A549 (cell line): Measurements from ENCODE around the gene AFF3. TPM values are rescaled to one million over a fixed set of nuclear protein-coding genes. Genes with fewer than 3 reads are reported as not detected.

Source experiments
- ATAC-seq, 2 experiments: fragments of 200-7000 bp in 1 of 2; fragments of >200 bp in 1 of 2; cut with Nextera tagmentation in 1 of 2; cut with Tn5 transposase in 1 of 2; 3 replicates each; pipeline versions ENCODE4 v1.8.0 to v1.9.1; 2018 to 2020; ENCODE audit warnings: mild to moderate bottlenecking in 1 of 2, moderate library complexity in 1 of 2
- CTCF ChIA-PET: fragments of 300-600 bp; sonication (Branson Sonifier 250); formaldehyde crosslinking; extraction: SDS; loops from one replicate; lab custom pipeline; 2021; ENCODE audit warnings: antibody characterized with exemption, inconsistent platforms; lab: Yijun Ruan, JAX
- POLR2A ChIA-PET: fragments of 350-600 bp; formaldehyde crosslinking; extraction: SDS; loops from one replicate; lab custom pipeline; 2021; ENCODE audit warnings: antibody characterized with exemption, inconsistent platforms; lab: Yijun Ruan, JAX
- DNase-seq, 2 experiments: peaks; one replicate each; pipeline versions ENCODE4 v3.0.0 to v3.0.0-alpha.2; 2011 to 2016; ENCODE audit warnings: low read depth in 1 of 2, low spot score in 1 of 2
- FAIRE-seq: peaks from 2 replicates; lab custom pipeline; 2011; peaks lifted over from hg19 to GRCh38; lab: Jason Lieb, UNC
- H3K27ac ChIP-seq, 2 experiments: fragments of >200 bp; sonication (Bioruptor Twin); formaldehyde crosslinking; 3 replicates each; pipeline ENCODE4 v1.5.1; 2016 to 2017
- H3K4me1 ChIP-seq: fragments of >200 bp; sonication (Bioruptor Twin); formaldehyde crosslinking; 3 replicates; pipeline ENCODE4 v1.6.1; 2016
- H3K4me2 ChIP-seq: fragments of >200 bp; sonication (Bioruptor Twin); formaldehyde crosslinking; 3 replicates; pipeline ENCODE4 v1.6.1; 2016
- H3K4me3 ChIP-seq: fragments of >200 bp; sonication (Bioruptor Twin); formaldehyde crosslinking; 3 replicates; pipeline ENCODE4 v1.5.1; 2016
- H3K9me3 ChIP-seq: fragments of >200 bp; sonication (Bioruptor Twin); formaldehyde crosslinking; 3 replicates; pipeline ENCODE4 v1.6.1; 2016
- BHLHE40 ChIP-seq: IDR thresholded peaks from 2 replicates; pipeline ENCODE4 v1.6.1; 2012; ENCODE audit warnings: low read depth, low read length, inconsistent platforms
- CHD2 ChIP-seq: fragments of 150-350 bp; IDR thresholded peaks from 2 replicates; pipeline ENCODE4 v1.6.1; 2014; ENCODE audit warnings: low read length; ENCODE audit not compliant: partially characterized antibody
- EHMT2 ChIP-seq: fragments of 200-600 bp; sonication (generic); IDR thresholded peaks from 2 replicates; pipeline ENCODE4 v1.6.1; 2016; ENCODE audit warnings: antibody characterized with exemption, low read depth, mild to moderate bottlenecking, moderate library complexity
- EP300 ChIP-seq, 2 experiments: fragments of >200 bp; sonication (Bioruptor Twin); formaldehyde crosslinking; IDR thresholded peaks; 2 replicates in 1 of 2; 3 replicates in 1 of 2; pipeline ENCODE4 v1.6.1; 2016 to 2017
- FOSB ChIP-seq: fragments of 250-450 bp; sonication (Bioruptor Pico); IDR thresholded peaks from 2 replicates; pipeline ENCODE4 v1.5.0; 2020; ENCODE audit warnings: mild to moderate bottlenecking, moderate library complexity
- FOXS1 ChIP-seq: fragments of 250-450 bp; sonication (Bioruptor Pico); IDR thresholded peaks from 2 replicates; pipeline ENCODE4 v1.5.0; 2020; ENCODE audit warnings: mild to moderate bottlenecking, moderate library complexity
- GATA3 ChIP-seq: IDR thresholded peaks from 2 replicates; pipeline ENCODE4 v1.6.1; 2012; ENCODE audit warnings: borderline replicate concordance
- HDAC2 ChIP-seq: fragments of 200-600 bp; sonication (generic); IDR thresholded peaks from 2 replicates; pipeline ENCODE4 v1.6.1; 2016
- HEYL ChIP-seq: fragments of 250-450 bp; sonication (Bioruptor Pico); IDR thresholded peaks from 2 replicates; pipeline ENCODE4 v1.8.0; 2021; ENCODE audit warnings: mild to moderate bottlenecking, moderate library complexity
- HOXB5 ChIP-seq: fragments of 250-450 bp; sonication (Bioruptor Pico); IDR thresholded peaks from 2 replicates; pipeline ENCODE4 v1.5.0; 2020; ENCODE audit warnings: mild to moderate bottlenecking, moderate library complexity
- MAFK ChIP-seq: fragments of 450-650 bp; IDR thresholded peaks from 2 replicates; pipeline ENCODE4 v1.6.1; 2014; ENCODE audit not compliant: partially characterized antibody
- MYC ChIP-seq: IDR thresholded peaks from 2 replicates; pipeline ENCODE4 v1.6.1; 2012; ENCODE audit warnings: mild to moderate bottlenecking, inconsistent platforms, low read length, improper control_type of control experiment, borderline replicate concordance
- NFE2L2 ChIP-seq: fragments of 150-350 bp; conservative IDR thresholded peaks from 2 replicates; pipeline ENCODE4 v1.6.1; 2014; ENCODE audit warnings: low read length
- NPAS2 ChIP-seq: fragments of 250-450 bp; sonication (Bioruptor Pico); IDR thresholded peaks from 2 replicates; pipeline ENCODE4 v1.8.0; 2022; ENCODE audit warnings: mild to moderate bottlenecking, moderate library complexity, borderline replicate concordance
- POLR2AphosphoS2 ChIP-seq: conservative IDR thresholded peaks from 2 replicates; pipeline ENCODE4 v1.6.1; 2012; ENCODE audit warnings: low read length, improper control_type of control experiment, inconsistent platforms
- RAD21 ChIP-seq, 2 experiments: fragments of >200 bp in 1 of 2; sonication (Bioruptor Twin) in 1 of 2; formaldehyde crosslinking in 1 of 2; IDR thresholded peaks in 1 of 2; conservative IDR thresholded peaks in 1 of 2; 2 replicates in 1 of 2; 3 replicates in 1 of 2; pipeline ENCODE4 v1.6.1; 2012 to 2018; ENCODE audit warnings: inconsistent platforms in 1 of 2
- RARB ChIP-seq: fragments of 250-450 bp; sonication (Bioruptor Pico); IDR thresholded peaks from 2 replicates; pipeline ENCODE4 v1.8.0; 2021; ENCODE audit warnings: mild to moderate bottlenecking, moderate library complexity
- RCOR1 ChIP-seq: fragments of 150-350 bp; IDR thresholded peaks from 2 replicates; pipeline ENCODE4 v1.6.1; 2014; ENCODE audit warnings: antibody characterized with exemption, low read length, low read depth
- RNF2 ChIP-seq: fragments of 200-600 bp; sonication (generic); IDR thresholded peaks from 2 replicates; pipeline ENCODE4 v1.6.1; 2016; ENCODE audit warnings: low read depth, mild to moderate bottlenecking, antibody characterized with exemption, moderate library complexity, borderline replicate concordance
- SMC3 ChIP-seq: fragments of >200 bp; sonication (Bioruptor Twin); formaldehyde crosslinking; IDR thresholded peaks from 3 replicates; pipeline ENCODE4 v1.6.1; 2018; ENCODE audit warnings: inconsistent platforms
- SREBF2 ChIP-seq: fragments of 450-650 bp; IDR thresholded peaks from 2 replicates; pipeline ENCODE4 v1.6.1; 2014; ENCODE audit warnings: mild to moderate bottlenecking, moderate library complexity
- TP53 ChIP-seq: fragments of 250-450 bp; sonication (Bioruptor Pico); IDR thresholded peaks from 2 replicates; pipeline ENCODE4 v1.5.0; 2021; ENCODE audit warnings: mild to moderate bottlenecking, moderate library complexity
- ZSCAN20 ChIP-seq: fragments of 250-450 bp; sonication (Bioruptor Pico); IDR thresholded peaks from 2 replicates; pipeline ENCODE4 v1.8.0; 2022; ENCODE audit warnings: mild to moderate bottlenecking, moderate library complexity
- WGBS: methylation state at CpG from one replicate; pipeline ENCODE4 v1.1.6; 2017; ENCODE audit errors: missing lambda C conversion rate; 5-methylcytosine and 5-hydroxymethylcytosine counted together
- polyA plus RNA-seq, 4 experiments: library from polyadenylated mRNA; depleted of rRNA in 3 of 4; stranded (reverse); fragments of >200 nt; fragmentation: RNase III in 1 of 4; extraction: RNeasy Plus Mini Kit Qiagen cat#74134 plus additional on column Dnase treatment in 1 of 4; gene quantifications; 2 replicates in 3 of 4; 3 replicates in 1 of 4; pipeline ENCODE4 v1.2.3, GENCODE V29; 2011 to 2017
- TF ChIP-seq, protein P1 (sequence below): fragments of 150-350 bp; IDR thresholded peaks from 2 replicates; pipeline ENCODE4 v1.6.1; 2014; ENCODE audit warnings: low read depth, mild to moderate bottlenecking, low read length
- TF ChIP-seq, protein P2 (sequence below): fragments of >200 bp; sonication (Bioruptor Twin); formaldehyde crosslinking; IDR thresholded peaks from 3 replicates; pipeline ENCODE4 v1.5.1; 2016
- TF ChIP-seq, protein P3 (sequence below): IDR thresholded peaks from 2 replicates; pipeline ENCODE4 v1.6.1; 2012
- TF ChIP-seq, protein P4 (sequence below): fragments of 450-650 bp; IDR thresholded peaks from 2 replicates; pipeline ENCODE4 v1.6.1; 2014; ENCODE audit warnings: antibody characterized with exemption

Gene AFF3
- polyA plus RNA-seq, 2 of the 4 experiments (the other 2 are of a cell fraction) = not detected

DNA sequence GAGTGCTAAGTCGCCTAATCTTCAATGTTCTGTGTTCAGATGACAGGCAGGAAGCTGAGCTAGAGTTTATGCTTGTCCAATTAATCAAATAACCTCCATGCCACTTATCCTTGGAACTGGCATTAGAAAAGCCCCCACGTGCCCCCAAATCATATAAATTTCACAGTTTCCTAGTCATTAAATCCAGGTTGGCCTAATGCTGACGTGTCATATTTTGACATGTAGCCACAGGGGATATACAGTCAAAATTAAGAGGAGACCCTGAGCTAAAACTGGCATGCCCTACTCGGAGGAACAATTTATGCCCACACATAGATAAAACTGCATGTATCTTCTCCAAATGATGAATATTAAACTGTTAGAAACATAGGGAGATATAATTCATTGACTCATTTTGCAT is 101.0 kb downstream of the AFF3 start:
- POLR2A ChIA-PET = no interaction called here
- CTCF ChIA-PET = interaction anchor here (0.5 to 1.7 kb wide), 2 partner anchors 11 to 45 kb away, joined by 3 read pairs; no protein-coding TSS in a partner anchor
- ATAC-seq = no peak
- H3K4me2 ChIP-seq = no peak overlapping the region
- DNase-seq = no peak
- H3K4me1 ChIP-seq = no peaks in the 10 kb centered on the region
- no peaks in the 10 kb centered on the region for H3K9me3 ChIP-seq
- FAIRE-seq = no peak
- 14% methylated on average over 4 of the region's 4 CpGs for WGBS
- H3K4me3 ChIP-seq = no peak overlapping the region
- H3K27ac ChIP-seq = no peak overlapping the region
- TF ChIP-seq HOXB5 (CRISPR knock-in tag) (no peak), RNF2 (no peak), BHLHE40 (no peak), MAFK (peak; percentile 70)

DNA sequence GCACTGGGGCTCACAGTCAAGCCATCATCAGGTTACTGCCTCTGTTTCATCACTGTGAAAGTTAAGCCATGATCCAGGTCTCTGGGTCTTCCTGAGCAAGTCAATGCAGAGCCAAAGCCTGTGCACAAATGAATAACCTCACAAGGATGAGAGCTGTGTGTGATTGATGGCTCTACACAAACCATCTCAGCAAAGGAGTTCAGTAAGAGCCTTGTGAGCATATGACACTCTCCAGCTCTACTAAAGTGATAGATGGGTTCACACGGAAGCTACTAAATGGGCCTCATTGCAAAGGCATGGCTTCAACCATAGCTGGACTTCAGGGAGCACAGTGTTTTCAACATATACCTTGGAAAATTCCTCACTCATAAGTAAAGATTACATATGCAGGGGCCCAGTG is 101.5 kb downstream of the AFF3 start:
- no peak for ATAC-seq
- TF ChIP-seq, protein P1, sequence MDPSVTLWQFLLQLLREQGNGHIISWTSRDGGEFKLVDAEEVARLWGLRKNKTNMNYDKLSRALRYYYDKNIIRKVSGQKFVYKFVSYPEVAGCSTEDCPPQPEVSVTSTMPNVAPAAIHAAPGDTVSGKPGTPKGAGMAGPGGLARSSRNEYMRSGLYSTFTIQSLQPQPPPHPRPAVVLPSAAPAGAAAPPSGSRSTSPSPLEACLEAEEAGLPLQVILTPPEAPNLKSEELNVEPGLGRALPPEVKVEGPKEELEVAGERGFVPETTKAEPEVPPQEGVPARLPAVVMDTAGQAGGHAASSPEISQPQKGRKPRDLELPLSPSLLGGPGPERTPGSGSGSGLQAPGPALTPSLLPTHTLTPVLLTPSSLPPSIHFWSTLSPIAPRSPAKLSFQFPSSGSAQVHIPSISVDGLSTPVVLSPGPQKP = no peak
- TF ChIP-seq FOXS1 (CRISPR knock-in tag) (no peak), CHD2 (no peak), ZSCAN20 (CRISPR knock-in tag) (no peak), RAD21 (conservative IDR thresholded peaks at IDR 0.05 in 1 of 2, IDR thresholded peaks at IDR 0.05 in 1 of 2) (no peak), GATA3 (no peak), RARB (CRISPR knock-in tag) (no peak), HDAC2 (no peak), HEYL (CRISPR knock-in tag) (no peak), NFE2L2 (no peak), FOSB (no peak), TP53 (CRISPR knock-in tag) (no peak), POLR2AphosphoS2 (no peak), MYC (no peak), RCOR1 (no peak)
- TF ChIP-seq, protein P2, sequence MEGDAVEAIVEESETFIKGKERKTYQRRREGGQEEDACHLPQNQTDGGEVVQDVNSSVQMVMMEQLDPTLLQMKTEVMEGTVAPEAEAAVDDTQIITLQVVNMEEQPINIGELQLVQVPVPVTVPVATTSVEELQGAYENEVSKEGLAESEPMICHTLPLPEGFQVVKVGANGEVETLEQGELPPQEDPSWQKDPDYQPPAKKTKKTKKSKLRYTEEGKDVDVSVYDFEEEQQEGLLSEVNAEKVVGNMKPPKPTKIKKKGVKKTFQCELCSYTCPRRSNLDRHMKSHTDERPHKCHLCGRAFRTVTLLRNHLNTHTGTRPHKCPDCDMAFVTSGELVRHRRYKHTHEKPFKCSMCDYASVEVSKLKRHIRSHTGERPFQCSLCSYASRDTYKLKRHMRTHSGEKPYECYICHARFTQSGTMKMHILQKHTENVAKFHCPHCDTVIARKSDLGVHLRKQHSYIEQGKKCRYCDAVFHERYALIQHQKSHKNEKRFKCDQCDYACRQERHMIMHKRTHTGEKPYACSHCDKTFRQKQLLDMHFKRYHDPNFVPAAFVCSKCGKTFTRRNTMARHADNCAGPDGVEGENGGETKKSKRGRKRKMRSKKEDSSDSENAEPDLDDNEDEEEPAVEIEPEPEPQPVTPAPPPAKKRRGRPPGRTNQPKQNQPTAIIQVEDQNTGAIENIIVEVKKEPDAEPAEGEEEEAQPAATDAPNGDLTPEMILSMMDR = no peak
- TF ChIP-seq, all 56 proteins: peak for 0
- WGBS = 17% methylated on average over 1 of the region's 1 CpG
- H3K27ac ChIP-seq = no peak overlapping the region
- H3K9me3 ChIP-seq = no peaks in the 10 kb centered on the region
- no peaks in the 10 kb centered on the region for H3K4me1 ChIP-seq
- no peak overlapping the region for H3K4me3 ChIP-seq
- FAIRE-seq (no peak), DNase-seq (no peak)
- CTCF ChIA-PET = interaction anchor here (1.7 kb wide), 1 partner anchor 10 kb away, joined by 3 read pairs; no protein-coding TSS in a partner anchor
- no peak overlapping the region for H3K4me2 ChIP-seq
- POLR2A ChIA-PET = no interaction called here

DNA sequence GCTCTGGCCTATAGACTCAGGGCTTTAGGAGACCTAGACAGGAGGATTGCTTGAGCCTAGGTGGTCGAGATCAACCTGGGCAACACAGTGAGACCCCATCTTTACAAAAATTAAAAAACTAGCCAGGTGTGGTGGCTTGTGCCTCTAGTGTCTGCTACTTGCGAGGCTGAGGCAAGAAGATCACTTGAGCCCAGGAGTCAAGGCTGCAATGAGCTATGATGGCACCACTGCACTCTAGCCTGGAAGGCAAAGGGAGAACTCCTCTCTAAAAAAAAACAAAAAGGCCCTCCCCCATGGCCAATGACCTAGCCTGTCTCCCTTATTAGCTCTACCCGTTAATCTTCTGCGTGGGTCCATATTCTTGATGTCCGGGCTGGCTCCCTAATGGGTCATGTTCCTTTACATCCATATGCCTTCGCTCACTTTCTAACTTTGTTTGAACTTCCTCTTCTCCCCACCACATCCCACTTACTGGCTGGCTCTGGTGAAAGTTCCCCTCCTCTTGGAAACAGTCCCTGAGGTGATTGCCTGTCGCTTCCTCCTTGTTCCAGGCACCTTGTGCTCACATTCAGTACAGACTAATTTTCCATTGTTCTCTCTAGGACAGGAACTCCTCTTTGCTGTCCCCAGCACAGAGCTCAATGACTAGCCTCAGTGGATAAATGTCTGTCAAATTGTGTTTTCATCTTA is 103.0 kb downstream of the AFF3 start:
- H3K4me3 ChIP-seq = no peak overlapping the region
- WGBS = 42% methylated on average over 7 of the region's 7 CpGs
- H3K27ac ChIP-seq = no peak overlapping the region
- no peak for FAIRE-seq
- no peak for ATAC-seq
- CTCF ChIA-PET = interaction anchor here (0.6 kb wide), 1 partner anchor 39 kb away, joined by 4 read pairs; no protein-coding TSS in a partner anchor
- no peak for DNase-seq
- no peaks in the 10 kb centered on the region for H3K4me1 ChIP-seq
- no peaks in the 10 kb centered on the region for H3K9me3 ChIP-seq
- H3K4me2 ChIP-seq = no peak overlapping the region
- POLR2A ChIA-PET = no interaction called here
- no peak for TF ChIP-seq NPAS2 (CRISPR knock-in tag)
- TF ChIP-seq SMC3 = no peak
- TF ChIP-seq POLR2AphosphoS2 = no peak
- no peak for TF ChIP-seq MAFK
- TF ChIP-seq EHMT2 = no peak
- no peak for TF ChIP-seq SREBF2
- TF ChIP-seq, protein P3, sequence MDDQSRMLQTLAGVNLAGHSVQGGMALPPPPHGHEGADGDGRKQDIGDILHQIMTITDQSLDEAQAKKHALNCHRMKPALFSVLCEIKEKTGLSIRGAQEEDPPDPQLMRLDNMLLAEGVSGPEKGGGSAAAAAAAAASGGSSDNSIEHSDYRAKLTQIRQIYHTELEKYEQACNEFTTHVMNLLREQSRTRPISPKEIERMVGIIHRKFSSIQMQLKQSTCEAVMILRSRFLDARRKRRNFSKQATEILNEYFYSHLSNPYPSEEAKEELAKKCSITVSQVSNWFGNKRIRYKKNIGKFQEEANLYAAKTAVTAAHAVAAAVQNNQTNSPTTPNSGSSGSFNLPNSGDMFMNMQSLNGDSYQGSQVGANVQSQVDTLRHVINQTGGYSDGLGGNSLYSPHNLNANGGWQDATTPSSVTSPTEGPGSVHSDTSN = no peak
- no peak for TF ChIP-seq EP300 (IDR thresholded peaks at IDR 0.05)
- no peak for TF ChIP-seq GATA3
- TF ChIP-seq HDAC2 = no peak
- TF ChIP-seq, protein P2 = no peak
- TF ChIP-seq, protein P4, sequence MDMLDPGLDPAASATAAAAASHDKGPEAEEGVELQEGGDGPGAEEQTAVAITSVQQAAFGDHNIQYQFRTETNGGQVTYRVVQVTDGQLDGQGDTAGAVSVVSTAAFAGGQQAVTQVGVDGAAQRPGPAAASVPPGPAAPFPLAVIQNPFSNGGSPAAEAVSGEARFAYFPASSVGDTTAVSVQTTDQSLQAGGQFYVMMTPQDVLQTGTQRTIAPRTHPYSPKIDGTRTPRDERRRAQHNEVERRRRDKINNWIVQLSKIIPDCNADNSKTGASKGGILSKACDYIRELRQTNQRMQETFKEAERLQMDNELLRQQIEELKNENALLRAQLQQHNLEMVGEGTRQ = no peak
